Measurements from ENCODE around the gene TTLL10.

The TTLL10 gene

DNA sequence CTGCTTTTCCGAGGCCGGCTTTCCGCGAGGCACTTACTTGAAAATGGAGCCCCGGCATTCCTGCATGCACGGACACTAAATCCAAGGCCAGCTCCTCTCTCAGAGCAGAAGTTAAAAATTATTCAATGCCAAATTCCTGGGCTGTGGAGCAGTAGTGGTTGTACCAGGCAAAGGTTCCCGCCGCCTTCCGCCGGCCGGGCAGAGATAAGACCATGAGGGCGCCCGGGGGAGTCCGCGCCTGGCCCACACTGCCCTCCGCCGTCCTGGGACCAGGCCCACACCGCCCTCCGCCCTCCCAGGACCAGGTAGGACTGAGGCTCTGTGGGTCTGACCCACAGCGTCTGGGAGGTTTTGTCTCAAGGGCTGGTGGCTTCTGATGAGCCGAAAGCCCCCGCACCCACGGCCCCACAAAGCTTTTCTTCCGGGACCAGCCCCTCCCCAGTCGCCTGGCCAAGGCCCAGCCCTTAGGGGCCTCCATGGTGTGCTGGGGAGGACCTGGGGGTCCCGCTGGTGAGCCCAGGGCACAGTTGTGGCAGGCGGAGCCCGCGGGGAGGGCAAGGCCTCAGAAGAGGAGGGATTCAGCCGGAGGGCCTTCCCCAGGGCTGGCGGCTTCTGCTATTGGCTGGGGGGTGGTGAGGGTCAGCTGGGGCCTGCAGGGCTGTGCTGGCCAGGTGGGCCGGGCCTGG, 45.1 kb upstream of the TTLL10 start:
- TF ChIP-seq, protein P1, sequence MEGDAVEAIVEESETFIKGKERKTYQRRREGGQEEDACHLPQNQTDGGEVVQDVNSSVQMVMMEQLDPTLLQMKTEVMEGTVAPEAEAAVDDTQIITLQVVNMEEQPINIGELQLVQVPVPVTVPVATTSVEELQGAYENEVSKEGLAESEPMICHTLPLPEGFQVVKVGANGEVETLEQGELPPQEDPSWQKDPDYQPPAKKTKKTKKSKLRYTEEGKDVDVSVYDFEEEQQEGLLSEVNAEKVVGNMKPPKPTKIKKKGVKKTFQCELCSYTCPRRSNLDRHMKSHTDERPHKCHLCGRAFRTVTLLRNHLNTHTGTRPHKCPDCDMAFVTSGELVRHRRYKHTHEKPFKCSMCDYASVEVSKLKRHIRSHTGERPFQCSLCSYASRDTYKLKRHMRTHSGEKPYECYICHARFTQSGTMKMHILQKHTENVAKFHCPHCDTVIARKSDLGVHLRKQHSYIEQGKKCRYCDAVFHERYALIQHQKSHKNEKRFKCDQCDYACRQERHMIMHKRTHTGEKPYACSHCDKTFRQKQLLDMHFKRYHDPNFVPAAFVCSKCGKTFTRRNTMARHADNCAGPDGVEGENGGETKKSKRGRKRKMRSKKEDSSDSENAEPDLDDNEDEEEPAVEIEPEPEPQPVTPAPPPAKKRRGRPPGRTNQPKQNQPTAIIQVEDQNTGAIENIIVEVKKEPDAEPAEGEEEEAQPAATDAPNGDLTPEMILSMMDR (IDR thresholded peaks at IDR 0.05; ENCODE audit: control insufficient read depth, insufficient read depth, low read depth, low read length, missing control alignments): no peak
- no peak overlapping the region for H3K4me3 ChIP-seq (ENCODE audit: control insufficient read depth, low read depth, low read length)
- DNase-seq (ENCODE audit: low read depth): no peak

DNA sequence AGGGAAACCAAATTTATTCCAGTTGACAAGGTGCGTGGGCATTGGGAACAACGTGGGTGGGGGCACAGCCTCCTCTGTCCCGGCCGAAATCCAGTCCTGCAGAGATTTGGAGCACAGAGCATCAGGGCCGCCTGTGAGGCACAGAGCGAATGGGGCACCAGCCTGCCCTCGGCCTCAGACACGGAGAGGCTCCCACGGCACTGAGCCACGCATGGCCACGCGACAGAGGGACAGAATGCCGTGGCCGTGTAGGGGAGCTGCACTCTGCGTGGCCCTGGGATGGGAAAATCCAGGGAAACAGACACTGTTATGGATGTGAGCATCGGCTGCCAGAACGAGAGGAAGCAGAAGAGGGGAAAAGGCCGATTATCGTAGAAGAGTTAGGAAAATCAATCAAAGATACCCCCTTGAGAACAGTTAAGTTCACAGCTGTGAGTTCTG, 44.3 kb upstream of the TTLL10 start:
- no peak for DNase-seq (ENCODE audit: low read depth)
- TF ChIP-seq, protein P1 (IDR thresholded peaks at IDR 0.05; ENCODE audit: control insufficient read depth, insufficient read depth, low read depth, low read length, missing control alignments): no peak
- no peak overlapping the region for H3K4me3 ChIP-seq (ENCODE audit: control insufficient read depth, low read depth, low read length)

DNA sequence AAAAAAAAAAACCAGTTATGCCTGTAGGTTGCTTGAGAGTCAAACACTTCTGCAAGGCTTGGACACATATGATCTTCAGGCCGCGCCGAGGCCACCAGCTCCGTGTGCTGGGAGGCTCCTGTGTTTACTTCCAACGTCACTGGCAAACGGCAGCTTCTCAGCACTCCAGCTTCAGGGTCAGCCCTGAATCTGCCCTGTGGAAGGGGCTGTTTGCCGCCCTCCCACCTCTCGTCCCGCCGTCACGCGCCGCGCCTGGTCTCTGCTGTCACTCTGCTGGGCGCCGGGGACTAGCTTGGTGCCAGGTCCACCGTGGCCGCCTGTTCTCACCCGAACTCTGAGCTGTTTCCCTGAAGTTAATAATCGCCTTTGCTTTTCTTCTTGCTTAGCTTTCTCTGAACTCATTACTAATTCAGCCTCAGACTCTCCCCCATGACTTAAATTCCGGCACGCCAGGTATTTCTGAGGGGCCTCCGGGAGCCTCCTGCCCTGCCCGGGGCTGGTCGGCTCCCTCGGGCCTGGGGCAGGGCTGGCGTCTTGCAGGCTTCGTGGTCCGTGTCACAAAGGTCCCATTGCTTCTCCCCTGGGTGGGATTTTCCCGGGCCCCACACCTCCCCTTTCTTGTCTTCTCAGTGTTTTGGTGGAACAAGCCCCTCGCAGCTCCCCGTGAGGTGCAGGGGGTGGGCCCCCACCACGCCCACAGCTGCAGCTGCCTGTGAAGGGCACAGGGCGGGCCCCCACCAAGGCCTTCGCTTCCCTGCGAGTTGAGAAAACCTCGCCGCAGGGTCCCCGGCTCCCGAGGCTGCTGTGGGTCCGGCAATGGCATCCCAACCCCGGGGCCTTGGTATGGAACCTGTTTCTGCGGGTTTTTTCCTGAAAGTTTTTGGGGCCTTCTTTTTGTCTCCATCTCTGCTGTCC, 43.2 kb upstream of the TTLL10 start:
- no peak overlapping the region for H3K4me3 ChIP-seq (ENCODE audit: control insufficient read depth, low read depth, low read length)
- DNase-seq (ENCODE audit: low read depth): no peak
- TF ChIP-seq, protein P1 (IDR thresholded peaks at IDR 0.05; ENCODE audit: control insufficient read depth, insufficient read depth, low read depth, low read length, missing control alignments): no peak

DNA sequence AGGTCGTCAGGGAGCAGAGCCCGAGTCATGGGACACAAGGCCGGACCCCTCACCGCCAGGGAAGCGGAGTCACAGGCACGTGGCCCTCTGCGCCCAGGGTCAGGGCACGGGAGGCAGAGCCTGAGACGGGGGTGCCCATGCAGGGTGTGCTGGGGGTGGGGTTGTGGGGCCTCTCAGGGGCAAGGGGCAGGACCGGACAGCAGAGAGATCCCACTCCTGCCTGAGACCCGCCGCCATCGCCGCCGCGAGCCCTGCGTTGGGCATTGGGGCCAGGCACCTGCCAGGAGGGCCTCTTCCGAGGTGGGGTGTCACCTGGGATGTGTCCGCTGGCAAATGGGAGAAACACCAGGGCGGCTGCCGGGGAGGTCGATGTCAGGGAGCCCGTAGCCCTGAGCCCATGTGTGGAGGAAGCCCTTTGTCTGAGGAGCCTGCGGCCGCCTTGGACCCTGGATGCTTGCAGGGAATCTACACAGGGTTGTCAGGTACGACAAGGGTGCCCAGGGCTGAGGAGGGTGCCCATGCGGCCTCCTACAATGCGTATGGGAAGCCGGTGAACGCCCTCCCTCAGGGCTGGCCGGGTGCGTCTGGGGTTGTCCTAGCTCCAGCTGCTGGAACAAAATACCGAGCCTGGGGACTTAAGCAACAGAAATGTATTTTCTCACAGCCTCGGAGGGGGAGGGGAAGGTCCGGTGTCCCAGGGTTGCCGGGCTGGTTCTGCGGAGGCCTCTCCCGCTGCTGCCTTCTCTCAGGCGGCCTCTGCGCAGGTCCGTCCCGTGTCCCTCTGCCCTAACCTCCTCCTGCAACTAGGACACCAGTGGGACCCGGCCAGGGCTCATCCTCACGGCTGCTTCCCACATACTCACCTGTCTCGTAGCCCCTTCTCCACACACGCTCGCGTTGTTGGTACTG, 41.4 kb upstream of the TTLL10 start:
- H3K4me3 ChIP-seq (ENCODE audit: control insufficient read depth, low read depth, low read length): no peak overlapping the region
- no peak for DNase-seq (ENCODE audit: low read depth)
- TF ChIP-seq, protein P1 (IDR thresholded peaks at IDR 0.05; ENCODE audit: control insufficient read depth, insufficient read depth, low read depth, low read length, missing control alignments): no peak

DNA sequence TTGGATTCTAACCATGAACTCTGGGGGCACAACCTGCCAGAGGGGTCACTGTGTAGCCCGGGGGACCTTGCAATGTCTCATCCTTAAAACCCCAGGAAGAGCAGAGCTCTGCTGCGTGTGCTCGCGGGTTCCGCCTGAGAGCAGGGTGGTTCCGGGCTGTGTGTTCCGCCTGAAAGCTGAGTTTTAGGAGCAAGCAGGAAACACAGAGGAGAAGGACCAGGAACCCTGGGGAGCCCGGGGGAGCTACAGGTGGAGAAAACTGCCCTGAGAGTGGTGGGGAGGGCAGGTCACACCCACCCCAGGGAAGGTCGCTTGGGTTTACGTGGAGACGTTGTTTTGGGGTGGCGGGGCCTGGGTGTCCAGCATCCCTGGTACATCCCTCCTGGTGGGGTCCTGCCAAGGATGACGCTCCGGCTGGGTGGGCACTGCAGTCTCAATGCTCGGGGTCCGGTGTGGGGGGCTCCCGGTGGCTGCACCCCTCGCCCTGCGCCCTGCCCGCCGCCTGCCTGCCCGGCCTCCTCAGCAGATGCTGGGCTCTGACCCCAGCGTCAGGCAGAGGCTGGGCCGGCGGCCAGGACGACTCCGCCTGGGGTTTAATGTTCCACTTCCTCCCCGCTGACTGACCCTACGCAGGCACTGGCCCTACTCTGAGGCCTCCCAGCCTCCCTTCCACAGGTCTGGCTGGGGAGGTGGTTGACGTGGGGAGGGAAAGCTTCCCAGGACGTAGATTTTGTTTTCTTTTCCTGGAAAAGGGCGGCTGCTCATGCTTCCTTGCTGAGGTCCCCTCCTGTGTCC, 40.5 kb upstream of the TTLL10 start:
- no peak for DNase-seq (ENCODE audit: low read depth)
- TF ChIP-seq, protein P1 (IDR thresholded peaks at IDR 0.05; ENCODE audit: control insufficient read depth, insufficient read depth, low read depth, low read length, missing control alignments): no peak
- no peak overlapping the region for H3K4me3 ChIP-seq (ENCODE audit: control insufficient read depth, low read depth, low read length)

Data from AG09309 (cell line).